NAMALWA (cell line): Measurements from ENCODE around the gene KCNK4.

Source experiments
- DNase-seq: peaks from one replicate; pipeline ENCODE4 v3.0.0-alpha.2; 2015; ENCODE audit warnings: low spot score

Gene KCNK4

GRCh38 chr11:64268893-64269539 is 22.1 kb upstream of the KCNK4 start:
- DNase-seq = peak; percentile 50

- peak; percentile 99 for DNase-seq
These were observed 21.4 kb upstream of the KCNK4 start for GRCh38 chr11:64269540-64270220.

- DNase-seq = no peak
These were observed 15.9 kb upstream of the KCNK4 start for GRCh38 chr11:64275031-64275800.

GRCh38 chr11:64275841-64276240 is 15.3 kb upstream of the KCNK4 start:
- DNase-seq = no peak

- DNase-seq = no peak
These were observed 14.3 kb upstream of the KCNK4 start for GRCh38 chr11:64276653-64277431.

GRCh38 chr11:64278576-64279190 is 12.4 kb upstream of the KCNK4 start:
- DNase-seq = no peak

GRCh38 chr11:64281957-64282770 is 8.9 kb upstream of the KCNK4 start:
- no peak for DNase-seq

GRCh38 chr11:64283092-64283491 is 8.0 kb upstream of the KCNK4 start:
- DNase-seq = no peak

GRCh38 chr11:64284048-64284961 is 6.8 kb upstream of the KCNK4 start, which contains the start of gene BAD:
BAD (minus strand) TSS chr11:64284665; CDS start chr11:64284368, 297 bp downstream.
- peak; percentile 95 for DNase-seq

- peak; percentile 88 for DNase-seq
These were observed 5.9 kb upstream of the KCNK4 start, which contains the start of gene GPR137 for GRCh38 chr11:64284962-64285884. GPR137 (plus strand) TSS chr11:64285848; CDS start chr11:64286525, 677 bp downstream.

- peak; percentile 65 for DNase-seq
These were observed 5.0 kb upstream of the KCNK4 start for GRCh38 chr11:64285885-64286800.

- DNase-seq = no peak
These were observed 4.3 kb upstream of the KCNK4 start for GRCh38 chr11:64286801-64287159.

- no peak for DNase-seq
These were observed 3.3 kb upstream of the KCNK4 start for GRCh38 chr11:64287676-64288352.

- DNase-seq = no peak
These were observed 2.8 kb upstream of the KCNK4 start for GRCh38 chr11:64288353-64288750.

GRCh38 chr11:64289002-64289564 is 2.0 kb upstream of the KCNK4 start:
- DNase-seq = no peak
